B cell (primary cell): Measurements from ENCODE around the gene BMAL1.

Experiments
- EZH2 ChIP-seq: IDR thresholded peaks from 2 replicates; pipeline ENCODE4 v1.6.1; 2012; ENCODE audit warnings: borderline replicate concordance, low read depth, mild to moderate bottlenecking, moderate library complexity, low read length; ENCODE audit not compliant: insufficient read depth, poor library complexity, severe bottlenecking
- TF ChIP-seq, protein P1 (sequence below): fragments of 200-600 bp; IDR thresholded peaks from one replicate; pipeline ENCODE4 v1.8.0; 2022; ENCODE audit warnings: antibody characterized with exemption, mild to moderate bottlenecking

GRCh38 chr11:13367115-13367514, 89.5 kb downstream of the BMAL1 start:
- TF ChIP-seq, protein P1, sequence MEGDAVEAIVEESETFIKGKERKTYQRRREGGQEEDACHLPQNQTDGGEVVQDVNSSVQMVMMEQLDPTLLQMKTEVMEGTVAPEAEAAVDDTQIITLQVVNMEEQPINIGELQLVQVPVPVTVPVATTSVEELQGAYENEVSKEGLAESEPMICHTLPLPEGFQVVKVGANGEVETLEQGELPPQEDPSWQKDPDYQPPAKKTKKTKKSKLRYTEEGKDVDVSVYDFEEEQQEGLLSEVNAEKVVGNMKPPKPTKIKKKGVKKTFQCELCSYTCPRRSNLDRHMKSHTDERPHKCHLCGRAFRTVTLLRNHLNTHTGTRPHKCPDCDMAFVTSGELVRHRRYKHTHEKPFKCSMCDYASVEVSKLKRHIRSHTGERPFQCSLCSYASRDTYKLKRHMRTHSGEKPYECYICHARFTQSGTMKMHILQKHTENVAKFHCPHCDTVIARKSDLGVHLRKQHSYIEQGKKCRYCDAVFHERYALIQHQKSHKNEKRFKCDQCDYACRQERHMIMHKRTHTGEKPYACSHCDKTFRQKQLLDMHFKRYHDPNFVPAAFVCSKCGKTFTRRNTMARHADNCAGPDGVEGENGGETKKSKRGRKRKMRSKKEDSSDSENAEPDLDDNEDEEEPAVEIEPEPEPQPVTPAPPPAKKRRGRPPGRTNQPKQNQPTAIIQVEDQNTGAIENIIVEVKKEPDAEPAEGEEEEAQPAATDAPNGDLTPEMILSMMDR: no peak
- no peak for TF ChIP-seq EZH2
